Muscle of arm (tissue), 14 donors: ENCODE data around the gene IPO11. TPM values are rescaled to one million over a fixed set of nuclear protein-coding genes. Genes with fewer than 3 reads are reported as not detected.
A peak's percentile ranks its signal among the peaks of the same experiment; 100 is the strongest.

Experiments used
- DNase-seq: peaks from one replicate; pipeline ENCODE4 v3.0.0-alpha.2; 2013
- long read RNA-seq, 11 donors: transcript quantifications; one replicate each; lab custom pipeline, GENCODE V29; 2026
- polyA plus RNA-seq, 12 donors: library from polyadenylated mRNA; unstranded; fragments of 120-200 nt; gene quantifications; one replicate each; pipeline ENCODE4 v1.2.1, GENCODE V29; 2013; ENCODE audit not compliant: insufficient read length in 12 of 12

IPO11 gene
- polyA plus RNA-seq = 10 to 100 TPM in 11 of 12 donors, not detected in 1; 19.9 to 29.1 (median 25.9) TPM
- long read RNA-seq, donor 1, partial matches to known transcripts = 15 of 16 reads
- long read RNA-seq, donor 1, other reads (novel, unspliced or antisense) = 0 of 16 reads
- long read RNA-seq, donor 2, full-length matches to known transcripts = 7 of 13 reads
- long read RNA-seq, donor 2, partial matches to known transcripts = 6 of 13 reads
- long read RNA-seq, donor 2, other reads (novel, unspliced or antisense) = 0 of 13 reads
- long read RNA-seq, donor 3, full-length matches to known transcripts = 2 of 2 reads
- long read RNA-seq, donor 3, partial matches to known transcripts = 0 of 2 reads
- long read RNA-seq, donor 3, other reads (novel, unspliced or antisense) = 0 of 2 reads
- long read RNA-seq, donor 4, partial matches to known transcripts = 0 of 1 reads
- long read RNA-seq, donor 4, other reads (novel, unspliced or antisense) = 0 of 1 reads
- long read RNA-seq, donor 5, full-length matches to known transcripts = 7 of 12 reads
- long read RNA-seq, donor 5, partial matches to known transcripts = 5 of 12 reads
- long read RNA-seq, donor 5, other reads (novel, unspliced or antisense) = 0 of 12 reads
- long read RNA-seq, donor 6, partial matches to known transcripts = 0 of 3 reads
- long read RNA-seq, donor 6, other reads (novel, unspliced or antisense) = 0 of 3 reads
- long read RNA-seq, donor 7 = 0 reads
- long read RNA-seq, donor 8, full-length matches to known transcripts = 5 of 21 reads
- long read RNA-seq, donor 8, partial matches to known transcripts = 16 of 21 reads
- long read RNA-seq, donor 8, other reads (novel, unspliced or antisense) = 0 of 21 reads
- long read RNA-seq, donor 9, full-length matches to known transcripts = 4 of 4 reads
- long read RNA-seq, donor 9, partial matches to known transcripts = 0 of 4 reads
- long read RNA-seq, donor 9, other reads (novel, unspliced or antisense) = 0 of 4 reads
- long read RNA-seq, donor 10, full-length matches to known transcripts = 3 of 3 reads
- long read RNA-seq, donor 10, partial matches to known transcripts = 0 of 3 reads
- long read RNA-seq, donor 10, other reads (novel, unspliced or antisense) = 0 of 3 reads
- long read RNA-seq, donor 11, full-length matches to known transcripts = 7 of 7 reads
- long read RNA-seq, donor 11, partial matches to known transcripts = 0 of 7 reads
- long read RNA-seq, donor 11, other reads (novel, unspliced or antisense) = 0 of 7 reads

- peak; percentile 99 for DNase-seq
Measured at GRCh38 chr5:62412549-62413329, at the start of gene IPO11. IPO11 (plus strand) TSS chr5:62412763; CDS start chr5:62437280, 24,517 bp downstream.

GRCh38 chr5:62369039-62369438 is 43.5 kb upstream of the IPO11 start:
- no peak for DNase-seq

- no peak for DNase-seq
Measured at GRCh38 chr5:62371409-62371808, 41.2 kb upstream of the IPO11 start.

- DNase-seq = no peak
Measured at GRCh38 chr5:62372600-62372999, 40.0 kb upstream of the IPO11 start.

- no peak for DNase-seq
Measured at GRCh38 chr5:62373382-62373781, 39.2 kb upstream of the IPO11 start.

GRCh38 chr5:62374090-62374489 is 38.5 kb upstream of the IPO11 start:
- DNase-seq = no peak

GRCh38 chr5:62375627-62376026 is 36.9 kb upstream of the IPO11 start:
- DNase-seq = no peak

GRCh38 chr5:62376064-62376463 is 36.5 kb upstream of the IPO11 start:
- no peak for DNase-seq

GRCh38 chr5:62385131-62385530 is 27.4 kb upstream of the IPO11 start:
- no peak for DNase-seq

- DNase-seq = no peak
Measured at GRCh38 chr5:62385816-62386400, 26.7 kb upstream of the IPO11 start.

- DNase-seq = no peak
Measured at GRCh38 chr5:62386824-62387223, 25.7 kb upstream of the IPO11 start.

- no peak for DNase-seq
Measured at GRCh38 chr5:62395210-62395950, 17.2 kb upstream of the IPO11 start.

GRCh38 chr5:62403411-62404250 is 8.9 kb upstream of the IPO11 start, which contains the start of gene DIMT1:
DIMT1 (minus strand) TSS chr5:62403905; CDS start chr5:62403772, 133 bp downstream.
- DNase-seq = peak; percentile 97

- no peak for DNase-seq
Measured at GRCh38 chr5:62413711-62414110, 1.1 kb downstream of the IPO11 start.

GRCh38 chr5:62418462-62419076 is 6.0 kb downstream of the IPO11 start:
- no peak for DNase-seq

- no peak for DNase-seq
Measured at GRCh38 chr5:62419609-62420008, 7.0 kb downstream of the IPO11 start.

GRCh38 chr5:62421414-62421813 is 8.9 kb downstream of the IPO11 start:
- DNase-seq = no peak

- no peak for DNase-seq
Measured at GRCh38 chr5:62424763-62425162, 12.2 kb downstream of the IPO11 start.
